GM23248 (cell line): Measurements from ENCODE around the gene TLR2. TPM values are rescaled to one million over a fixed set of nuclear protein-coding genes. Genes with fewer than 3 reads are reported as not detected.

Experiments
- DNase-seq: peaks from one replicate; pipeline ENCODE4 v3.0.0-alpha.2; 2015
- H2AFZ ChIP-seq: fragments of 200-600 bp; sonication (generic); 2 replicates; pipeline ENCODE4 v1.6.1; 2016; ENCODE audit warnings: antibody characterized with exemption
- H3F3A ChIP-seq: fragments of 200-600 bp; sonication (generic); 2 replicates; pipeline ENCODE4 v1.6.1; 2016; ENCODE audit warnings: mild to moderate bottlenecking, antibody characterized with exemption, mixed run types; ENCODE audit not compliant: insufficient read depth
- H3K27ac ChIP-seq: fragments of 200-600 bp; sonication (generic); 2 replicates; pipeline ENCODE4 v1.5.1; 2016; ENCODE audit warnings: mild to moderate bottlenecking
- H3K27me3 ChIP-seq: fragments of 200-600 bp; sonication (generic); replicated peaks from 2 replicates; pipeline ENCODE4 v1.6.1; 2016; ENCODE audit warnings: mild to moderate bottlenecking; ENCODE audit not compliant: insufficient read depth
- H3K36me3 ChIP-seq: fragments of 200-600 bp; sonication (generic); 2 replicates; pipeline ENCODE4 v1.6.1; 2016; ENCODE audit warnings: low read depth, mild to moderate bottlenecking
- H3K4me1 ChIP-seq: fragments of 200-600 bp; sonication (generic); 2 replicates; pipeline ENCODE4 v1.6.1; 2016; ENCODE audit warnings: mild to moderate bottlenecking; ENCODE audit not compliant: insufficient read depth
- H3K4me2 ChIP-seq: fragments of 200-600 bp; sonication (generic); one replicate; pipeline ENCODE4 v1.6.1; 2016; ENCODE audit warnings: mild to moderate bottlenecking; ENCODE audit not compliant: unreplicated experiment
- H3K4me3 ChIP-seq: fragments of 200-600 bp; sonication (generic); 2 replicates; pipeline ENCODE4 v1.5.1; 2016; ENCODE audit warnings: mild to moderate bottlenecking
- H3K79me2 ChIP-seq: fragments of 200-600 bp; sonication (generic); 2 replicates; pipeline ENCODE4 v1.6.1; 2016; ENCODE audit warnings: mild to moderate bottlenecking; ENCODE audit not compliant: insufficient read depth
- H3K9ac ChIP-seq: fragments of 200-600 bp; sonication (generic); 2 replicates; pipeline ENCODE4 v1.6.1; 2016; ENCODE audit warnings: mild to moderate bottlenecking
- H3K9me2 ChIP-seq: fragments of 200-600 bp; sonication (generic); 2 replicates; pipeline ENCODE4 v1.6.1; 2016; ENCODE audit warnings: mixed run types, mild to moderate bottlenecking, moderate library complexity; ENCODE audit not compliant: insufficient read depth
- H3K9me3 ChIP-seq: fragments of 200-600 bp; sonication (generic); one replicate; pipeline ENCODE4 v1.6.1; 2017; ENCODE audit warnings: low read depth
- H4K20me1 ChIP-seq: fragments of 200-600 bp; sonication (generic); 2 replicates; pipeline ENCODE4 v1.6.0; 2016; ENCODE audit not compliant: insufficient read depth
- EZH2 ChIP-seq: fragments of 200-600 bp; sonication (generic); IDR thresholded peaks from 2 replicates; pipeline ENCODE4 v1.6.1; 2018; ENCODE audit warnings: antibody characterized with exemption, mild to moderate bottlenecking; ENCODE audit not compliant: insufficient read depth, poor library complexity, severe bottlenecking
- WGBS, 2 experiments: methylation state at CpG; one replicate each; pipeline ENCODE4 v1.1.6; 2015 to 2017; ENCODE audit warnings: low lambda C conversion rate in 2 of 2, low coverage in 1 of 2; ENCODE audit errors: missing lambda C conversion rate in 2 of 2; 5-methylcytosine and 5-hydroxymethylcytosine counted together
- in situ Hi-C: fragments of 300-500 bp; cut with MboI; formaldehyde crosslinking; loops from 2 replicates; pipeline ENCODE4 v1.15.0; 2020
- polyA plus RNA-seq: library from polyadenylated mRNA; unstranded; fragments of >200 nt; fragmentation: Nextera tagmentation; extraction: Ambion mirVana; gene quantifications from 2 replicates; pipeline ENCODE4 v1.2.1, GENCODE V29; 2016
- total RNA-seq: library from RNA; depleted of rRNA; stranded (reverse); fragments of >200 nt; shearing (Covaris generic); gene quantifications from 2 replicates; pipeline ENCODE4 v1.2.3, GENCODE V29; 2014; rRNA removed

The TLR2 gene
- total and polyA plus RNA-seq, 2 experiments from 2014 or later: not detected

DNA sequence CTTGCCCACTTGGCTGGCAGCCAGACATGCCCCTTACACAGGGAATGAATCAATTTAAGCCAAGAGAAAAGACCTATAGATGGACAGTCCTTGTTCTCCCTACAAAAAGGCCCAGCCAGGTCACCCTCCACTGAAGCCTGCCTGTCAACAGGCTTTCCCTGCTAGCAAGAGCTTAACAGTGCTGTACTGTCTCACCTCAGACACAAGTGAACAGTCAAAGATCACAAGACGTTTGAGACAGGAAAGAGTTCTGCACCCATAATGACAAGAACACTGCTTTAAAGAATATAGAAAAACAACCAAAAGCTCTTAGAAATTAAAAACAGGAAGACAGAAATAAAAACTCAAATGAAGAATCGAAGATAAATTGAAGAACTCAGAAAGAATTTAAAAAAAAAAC lies 71.1 kb downstream of the TLR2 start:
- Histone ChIP-seq H3K4me1 (no peaks in the 10 kb centered on the region), H3K9ac (no peak overlapping the region), H3F3A (no peaks in the 10 kb centered on the region), H3K9me2 (no peaks in the 10 kb centered on the region), H3K27me3 (peaks cover 10% of the 10 kb centered on the region), H3K4me2 (no peak overlapping the region), H3K9me3 (no peaks in the 10 kb centered on the region), H3K27ac (no peak overlapping the region), H4K20me1 (no peaks in the 10 kb centered on the region), H3K4me3 (no peak overlapping the region), H2AFZ (no peak overlapping the region), H3K36me3 (no peaks in the 10 kb centered on the region), H3K79me2 (no peaks in the 10 kb centered on the region)
- in situ Hi-C loops: loop anchor here (25.0 kb wide), 1 partner anchor 418 kb away; the partner anchor contains the start of gene MND1
- WGBS, 2 experiments: 52 to 68% methylated on average over 2 of the region's 2 CpGs
- DNase-seq: no peak
- no peak for TF ChIP-seq EZH2

Other genes starting within 250 kb of the TLR2 start
- 5.7 and 11.1 TPM in 2 replicates for gene TMEM131L, start 217.9 kb upstream of the TLR2 start, total RNA-seq
- gene TMEM131L, start 217.9 kb upstream of the TLR2 start, polyA plus RNA-seq: 8.7 and 10.2 TPM in 2 replicates
- not detected in 2 replicates for gene RNF175, start 75.7 kb downstream of the TLR2 start, total RNA-seq
- gene RNF175, start 75.7 kb downstream of the TLR2 start, polyA plus RNA-seq: not detected in 2 replicates
- gene SFRP2, start 104.8 kb downstream of the TLR2 start, total RNA-seq: 0.63 and 0.65 TPM in 2 replicates
- 1.6 and 2.4 TPM in 2 replicates for gene SFRP2, start 104.8 kb downstream of the TLR2 start, polyA plus RNA-seq